GM12878 (cell line): ENCODE measurements around the gene ICAM4. TPM values are rescaled to one million over a fixed set of nuclear protein-coding genes. Genes with fewer than 3 reads are reported as not detected.
A peak's percentile ranks its signal among the peaks of the same experiment; 100 is the strongest.

Source experiments
- BCLAF1 ChIP-seq: fragments of 450-650 bp; IDR thresholded peaks from 2 replicates; pipeline ENCODE4 v1.6.1; 2017; ENCODE audit warnings: antibody characterized with exemption, mild to moderate bottlenecking, moderate library complexity
- BHLHE40 ChIP-seq, 2 experiments: fragments of 450-650 bp in 1 of 2; IDR thresholded peaks; 2 replicates each; pipeline ENCODE4 v1.6.1; 2011 to 2017; ENCODE audit warnings: low read depth in 2 of 2, borderline replicate concordance in 1 of 2, improper control_type of control experiment in 1 of 2, low read length in 1 of 2, mild to moderate bottlenecking in 1 of 2
- EED ChIP-seq: sonication (generic); IDR thresholded peaks from 2 replicates; pipeline ENCODE4 v1.6.1; 2016; ENCODE audit warnings: antibody characterized with exemption, low read depth
- KLF5 ChIP-seq: fragments of 450-650 bp; IDR thresholded peaks from 2 replicates; pipeline ENCODE4 v1.6.1; 2014; ENCODE audit warnings: mild to moderate bottlenecking; ENCODE audit not compliant: partially characterized antibody
- MTA2 ChIP-seq: fragments of 450-650 bp; IDR thresholded peaks from 2 replicates; pipeline ENCODE4 v1.6.1; 2016; ENCODE audit warnings: low read depth, mild to moderate bottlenecking, moderate library complexity
- MXI1 ChIP-seq: fragments of 150-350 bp; IDR thresholded peaks from 2 replicates; pipeline ENCODE4 v1.6.1; 2011; ENCODE audit warnings: low read depth, mild to moderate bottlenecking, inconsistent platforms, low read length, improper control_type of control experiment
- PBX3 ChIP-seq: IDR thresholded peaks from 2 replicates; pipeline ENCODE4 v1.6.1; 2011; ENCODE audit warnings: mild to moderate bottlenecking, low read depth, low read length, moderate library complexity; ENCODE audit not compliant: insufficient replicate concordance
- PKNOX1 ChIP-seq: fragments of 450-650 bp; IDR thresholded peaks from 2 replicates; pipeline ENCODE4 v1.6.1; 2016; ENCODE audit warnings: mild to moderate bottlenecking
- POU2F2 ChIP-seq: IDR thresholded peaks from 3 replicates; pipeline ENCODE4 v1.6.1; 2011; ENCODE audit warnings: low read depth, mild to moderate bottlenecking, low read length, borderline replicate concordance
- RB1 ChIP-seq: fragments of 450-650 bp; formaldehyde crosslinking; IDR thresholded peaks from 2 replicates; pipeline ENCODE4 v1.6.1; 2017; ENCODE audit warnings: mild to moderate bottlenecking, borderline replicate concordance
- RELB ChIP-seq: fragments of 450-650 bp; IDR thresholded peaks from 2 replicates; pipeline ENCODE4 v1.6.1; 2017; ENCODE audit warnings: low read depth, mild to moderate bottlenecking, moderate library complexity
- REST ChIP-seq: IDR thresholded peaks from 2 replicates; pipeline ENCODE4 v1.6.1; 2012; ENCODE audit warnings: mild to moderate bottlenecking, low read depth, low read length
- SUZ12 ChIP-seq: fragments of 200-600 bp; sonication (generic); IDR thresholded peaks from one replicate; pipeline ENCODE4 v1.6.1; 2018; ENCODE audit warnings: antibody characterized with exemption, mild to moderate bottlenecking; ENCODE audit not compliant: unreplicated experiment
- TARDBP ChIP-seq: IDR thresholded peaks from 2 replicates; pipeline ENCODE4 v1.6.1; 2016; ENCODE audit warnings: borderline replicate concordance
- USF2 ChIP-seq: IDR thresholded peaks from 2 replicates; pipeline ENCODE4 v1.6.1; 2011; ENCODE audit warnings: low read depth, low read length, improper control_type of control experiment, borderline replicate concordance
- WRNIP1 ChIP-seq: IDR thresholded peaks from 2 replicates; pipeline ENCODE4 v1.6.1; 2011; ENCODE audit warnings: low read depth, low read length, improper control_type of control experiment, borderline replicate concordance
- ZBED1 ChIP-seq: IDR thresholded peaks from 2 replicates; pipeline ENCODE4 v1.6.1; 2016; ENCODE audit warnings: borderline replicate concordance
- ZNF217 ChIP-seq: fragments of 450-650 bp; IDR thresholded peaks from 2 replicates; pipeline ENCODE4 v1.6.1; 2017; ENCODE audit warnings: antibody characterized with exemption, mild to moderate bottlenecking
- polyA plus RNA-seq, 11 experiments: library from polyadenylated mRNA; depleted of rRNA in 4 of 11; unstranded in 6 of 11; stranded (reverse) in 5 of 11; fragments of >200 nt; fragmentation: Nextera tagmentation in 4 of 11; fragmentation: Illumina TruSeq in 1 of 11; extraction: Ambion mirVana in 4 of 11; extraction: Trizol in 1 of 11; gene quantifications; 1 replicate in 1 of 11; 2 replicates in 10 of 11; pipeline versions ENCODE4 v1.2.1 to v1.2.3, GENCODE V29; 2011 to 2016; ENCODE audit warnings: inconsistent platforms in 2 of 11, missing spikeins in 2 of 11, low read depth in 1 of 11
- total RNA-seq, 4 experiments: library from RNA; depleted of rRNA in 3 of 4; stranded (reverse); fragments of >200 nt in 3 of 4; fragmentation: Illumina TruSeq in 1 of 4; extraction: Trizol in 1 of 4; gene quantifications; 2 replicates each; pipeline versions ENCODE4 v1.2.1 to v1.2.3, GENCODE V29; 2013 to 2021

The ICAM4 gene
- total and polyA plus RNA-seq, 10 of the 15 experiments (the other 5 are each of a cell fraction or from before 2014, with no cell fraction given): 0.31 to 5.1 (median 1.7) TPM

- TF ChIP-seq RELB: no peak
- no peak for TF ChIP-seq USF2
- TF ChIP-seq ZBED1: no peak
- peak; percentile 60 to 86; a peak in 3 of 4 replicates for TF ChIP-seq BHLHE40 (IDR thresholded peaks at IDR 0.05; ENCODE audit: borderline replicate concordance in 1 of 2, low read depth in 2 of 2, low read length in 1 of 2)
- TF ChIP-seq ZNF217: 0 out of 2 replicates have a peak, but pooled peaks have one; percentile 37
- no peak for TF ChIP-seq MTA2
- TF ChIP-seq SUZ12: no peak
- no peak for TF ChIP-seq KLF5
- TF ChIP-seq POU2F2: no peak
- no peak for TF ChIP-seq TARDBP
- TF ChIP-seq PBX3: peak; percentile 27
- no peak for TF ChIP-seq BCLAF1
- no peak for TF ChIP-seq REST
- no peak for TF ChIP-seq EED
- TF ChIP-seq PKNOX1: peak; percentile 79
- TF ChIP-seq RB1: no peak
- no peak for TF ChIP-seq WRNIP1
- TF ChIP-seq MXI1: no peak
These were observed 48.5 kb upstream of the ICAM4 start (continued) for GRCh38 chr19:10238172-10238783.
